Left ventricle myocardium inferior (tissue), 1 donor: Measurements from ENCODE around the gene SEPTIN10. TPM values are rescaled to one million over a fixed set of nuclear protein-coding genes. Genes with fewer than 3 reads are reported as not detected.
"Not testable (repeated sequence)": the region's sequence is repeated elsewhere in the genome, so short reads cannot be mapped to it uniquely, and the experiment has no call there.

Source experiments
- DNase-seq: peaks from one replicate; pipeline ENCODE4 v3.0.0-alpha.2; 2020
- H3K27ac ChIP-seq: fragments of 200-600 bp; replicated peaks from 2 replicates; pipeline ENCODE4 v1.8.0; 2021
- H3K27me3 ChIP-seq: fragments of 200-600 bp; 2 replicates; pipeline ENCODE4 v1.8.0; 2021; ENCODE audit warnings: low read depth
- H3K36me3 ChIP-seq: fragments of 200-600 bp; 2 replicates; pipeline ENCODE4 v1.8.0; 2021
- H3K4me1 ChIP-seq: fragments of 200-600 bp; 2 replicates; pipeline ENCODE4 v1.8.0; 2021
- H3K4me3 ChIP-seq: fragments of 200-600 bp; 2 replicates; pipeline ENCODE4 v1.8.0; 2021; ENCODE audit warnings: mild to moderate bottlenecking, moderate library complexity
- H3K9me3 ChIP-seq: fragments of 200-600 bp; replicated peaks from 2 replicates; pipeline ENCODE4 v1.8.0; 2021
- intact Hi-C: fragments of 100-400 bp; cut with micrococcal nuclease; formaldehyde crosslinking; loops from one replicate; pipeline ENCODE4 v1.11.0; 2022
- total RNA-seq: library from RNA; stranded (reverse); fragmentation: NEBNext Ultra II Directional; extraction: Animal tissue kit (Norgen Biotek cat#: 25700); gene quantifications from one replicate; pipeline ENCODE4 v1.2.1, GENCODE V29; 2021
- TF ChIP-seq, protein P1 (sequence below): fragments of 200-600 bp; IDR thresholded peaks from 2 replicates; pipeline ENCODE4 v1.8.0; 2021; ENCODE audit warnings: antibody characterized with exemption, mild to moderate bottlenecking, borderline replicate concordance
- donor health status: DM: no; HTN: yes; CAD: no; lungs with severe emphysema.

SEPTIN10 gene
- total RNA-seq, 1 donor from 2014 or later = 55.4 TPM

DNA sequence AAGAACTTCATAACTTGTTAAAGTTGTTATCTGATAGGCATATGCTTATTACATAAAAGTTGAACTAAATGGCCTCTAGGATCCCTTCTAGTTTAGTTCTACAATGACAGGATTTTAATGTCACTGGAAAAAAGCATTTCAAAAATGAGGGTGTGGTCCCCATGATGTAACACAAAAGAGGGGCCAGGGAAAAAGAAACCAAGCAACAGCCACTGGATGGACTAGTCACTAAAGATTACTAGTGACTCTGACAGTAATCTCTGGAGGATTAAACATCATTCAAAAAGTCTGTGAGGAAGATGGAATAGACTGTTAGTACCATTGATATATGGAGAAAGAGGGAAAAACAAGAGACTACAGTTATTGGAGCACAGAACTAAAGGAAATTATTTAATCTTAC lies 22.6 kb downstream of the SEPTIN10 start:
- no peak overlapping the region for H3K27ac ChIP-seq
- H3K36me3 ChIP-seq = peaks cover 18% of the 10 kb centered on the region
- TF ChIP-seq, protein P1, sequence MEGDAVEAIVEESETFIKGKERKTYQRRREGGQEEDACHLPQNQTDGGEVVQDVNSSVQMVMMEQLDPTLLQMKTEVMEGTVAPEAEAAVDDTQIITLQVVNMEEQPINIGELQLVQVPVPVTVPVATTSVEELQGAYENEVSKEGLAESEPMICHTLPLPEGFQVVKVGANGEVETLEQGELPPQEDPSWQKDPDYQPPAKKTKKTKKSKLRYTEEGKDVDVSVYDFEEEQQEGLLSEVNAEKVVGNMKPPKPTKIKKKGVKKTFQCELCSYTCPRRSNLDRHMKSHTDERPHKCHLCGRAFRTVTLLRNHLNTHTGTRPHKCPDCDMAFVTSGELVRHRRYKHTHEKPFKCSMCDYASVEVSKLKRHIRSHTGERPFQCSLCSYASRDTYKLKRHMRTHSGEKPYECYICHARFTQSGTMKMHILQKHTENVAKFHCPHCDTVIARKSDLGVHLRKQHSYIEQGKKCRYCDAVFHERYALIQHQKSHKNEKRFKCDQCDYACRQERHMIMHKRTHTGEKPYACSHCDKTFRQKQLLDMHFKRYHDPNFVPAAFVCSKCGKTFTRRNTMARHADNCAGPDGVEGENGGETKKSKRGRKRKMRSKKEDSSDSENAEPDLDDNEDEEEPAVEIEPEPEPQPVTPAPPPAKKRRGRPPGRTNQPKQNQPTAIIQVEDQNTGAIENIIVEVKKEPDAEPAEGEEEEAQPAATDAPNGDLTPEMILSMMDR = no peak
- H3K4me1 ChIP-seq = peaks cover 5% of the 10 kb centered on the region
- H3K9me3 ChIP-seq = no peaks in the 10 kb centered on the region
- no peaks in the 10 kb centered on the region for H3K27me3 ChIP-seq
- no peak overlapping the region for H3K4me3 ChIP-seq
- intact Hi-C loops = no loop called here
- no peak for DNase-seq

DNA sequence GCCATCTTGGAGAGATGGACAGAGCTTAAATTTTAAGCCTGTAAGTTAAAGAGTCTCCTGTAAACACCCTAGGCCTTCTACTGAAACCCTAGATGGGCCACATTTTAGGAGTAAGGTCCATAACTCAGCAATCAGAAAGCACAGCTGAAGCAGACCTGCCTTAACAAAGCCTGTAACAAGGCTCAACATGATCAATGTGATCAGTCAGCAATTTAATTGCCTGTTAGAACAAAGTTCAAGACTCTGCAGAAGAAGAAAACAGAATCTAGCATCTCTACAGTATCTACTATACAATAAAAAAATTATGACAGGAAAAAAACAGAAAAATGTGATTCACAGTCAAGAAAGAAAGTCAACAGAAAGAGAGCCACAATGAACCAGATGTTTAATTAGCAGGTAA lies 27.1 kb downstream of the SEPTIN10 start:
- no peak overlapping the region for H3K4me3 ChIP-seq

DNA sequence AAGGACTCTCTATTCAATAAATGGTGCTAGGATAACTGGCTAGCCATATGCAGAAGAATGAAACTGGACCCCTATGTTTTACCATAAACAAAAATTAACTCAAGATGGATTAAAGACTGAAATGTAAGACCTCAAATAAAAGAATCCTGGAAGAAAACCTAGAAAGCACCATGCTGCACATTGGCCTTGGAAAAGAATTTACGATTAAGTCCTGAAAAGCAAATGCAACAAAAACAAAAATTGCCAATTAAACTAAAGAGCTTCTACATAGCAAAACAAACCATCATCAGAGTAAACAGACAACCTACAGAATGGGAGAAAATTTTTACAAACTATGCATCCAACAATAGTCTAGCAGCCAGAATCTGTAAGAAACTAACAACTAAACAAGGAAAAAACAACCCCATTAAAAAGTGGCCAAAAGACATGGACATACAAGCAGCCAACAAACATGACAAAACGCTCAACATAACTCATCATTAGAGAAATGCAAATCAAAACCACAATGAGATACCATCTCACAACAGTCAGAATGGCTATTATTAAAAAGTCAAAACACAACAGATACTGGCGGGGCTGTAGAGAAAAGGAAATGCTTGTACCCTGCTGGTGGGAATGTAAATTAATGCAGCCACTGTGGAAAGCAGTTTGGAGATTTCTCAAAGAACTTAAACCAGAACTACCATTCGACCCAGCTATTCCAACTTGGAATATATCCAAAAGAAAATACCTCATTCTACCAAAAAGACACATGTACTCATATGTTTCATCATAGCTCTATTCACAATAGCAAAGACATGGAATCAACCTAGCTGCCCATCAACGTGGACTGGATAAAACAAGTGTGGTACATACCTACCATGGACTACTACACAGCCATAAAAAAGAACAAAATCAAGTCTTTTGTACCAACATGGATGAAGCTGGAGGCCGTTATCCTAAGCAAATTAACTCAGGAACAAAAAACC lies 30.6 kb downstream of the SEPTIN10 start:
- intact Hi-C loops = no loop called here
- DNase-seq = no peak
- H3K9me3 ChIP-seq = no peaks in the 10 kb centered on the region
- peaks cover 14% of the 10 kb centered on the region for H3K36me3 ChIP-seq
- TF ChIP-seq, protein P1 = no peak
- H3K4me1 ChIP-seq = no peaks in the 10 kb centered on the region
- H3K27ac ChIP-seq = no peak overlapping the region
- H3K27me3 ChIP-seq = no peaks in the 10 kb centered on the region
- no peak overlapping the region for H3K4me3 ChIP-seq

More for the DNA sequence above, 27.1 kb downstream of the SEPTIN10 start:
- TF ChIP-seq, protein P1 = no peak
- peaks cover 19% of the 10 kb centered on the region for H3K36me3 ChIP-seq
- no peaks in the 10 kb centered on the region for H3K9me3 ChIP-seq
- H3K4me1 ChIP-seq = no peaks in the 10 kb centered on the region
- no peak overlapping the region for H3K27ac ChIP-seq
- DNase-seq = no peak
- intact Hi-C loops = no loop called here
- no peaks in the 10 kb centered on the region for H3K27me3 ChIP-seq

DNA sequence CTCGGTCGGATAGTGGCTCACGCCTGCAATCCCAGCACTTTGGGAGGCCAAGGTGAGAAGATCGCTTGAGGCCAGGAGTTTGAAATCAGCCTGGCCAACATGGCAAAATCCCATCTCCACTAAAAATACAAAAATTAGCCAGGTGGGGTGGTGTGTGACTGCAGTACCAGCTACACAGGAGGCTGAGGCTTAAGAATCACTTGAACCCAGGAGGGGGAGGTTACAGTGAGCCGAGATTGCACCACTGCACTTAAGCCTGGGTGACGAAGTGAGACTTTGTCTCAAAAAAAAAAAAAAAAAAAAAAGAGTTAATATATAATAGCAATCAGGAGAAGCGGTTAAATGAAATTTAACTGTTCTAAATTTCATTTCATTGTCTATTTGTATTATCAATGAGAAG lies 36.1 kb downstream of the SEPTIN10 start:
- H3K9me3 ChIP-seq, H3K27ac ChIP-seq, H3K4me1 ChIP-seq, H3K27me3 ChIP-seq, H3K4me3 ChIP-seq, DNase-seq, intact Hi-C loops: not testable (repeated sequence)
- peaks cover 17% of the 10 kb centered on the region for H3K36me3 ChIP-seq

DNA sequence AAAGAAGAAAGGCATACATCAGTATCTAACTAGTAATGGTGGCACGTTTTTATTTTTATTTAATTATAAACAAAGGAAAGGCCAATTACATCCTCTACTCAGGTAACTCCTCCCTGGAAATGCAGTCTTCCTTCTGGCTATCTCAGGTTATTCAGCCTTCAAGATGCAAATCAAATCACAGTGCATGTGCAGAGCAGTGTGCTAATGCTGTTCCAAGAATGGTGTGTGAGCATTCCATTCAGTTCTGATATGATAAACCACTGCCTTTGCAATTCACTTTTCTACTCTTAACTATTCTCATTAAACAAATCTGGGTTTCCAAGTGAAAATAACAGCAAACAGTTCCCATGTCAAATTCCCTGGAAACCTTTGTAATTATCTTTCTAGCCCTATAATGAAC lies 38.4 kb downstream of the SEPTIN10 start:
- Histone ChIP-seq H3K27me3 (no peaks in the 10 kb centered on the region), H3K36me3 (peaks cover 28% of the 10 kb centered on the region)
- TF ChIP-seq, protein P1 = no peak

DNA sequence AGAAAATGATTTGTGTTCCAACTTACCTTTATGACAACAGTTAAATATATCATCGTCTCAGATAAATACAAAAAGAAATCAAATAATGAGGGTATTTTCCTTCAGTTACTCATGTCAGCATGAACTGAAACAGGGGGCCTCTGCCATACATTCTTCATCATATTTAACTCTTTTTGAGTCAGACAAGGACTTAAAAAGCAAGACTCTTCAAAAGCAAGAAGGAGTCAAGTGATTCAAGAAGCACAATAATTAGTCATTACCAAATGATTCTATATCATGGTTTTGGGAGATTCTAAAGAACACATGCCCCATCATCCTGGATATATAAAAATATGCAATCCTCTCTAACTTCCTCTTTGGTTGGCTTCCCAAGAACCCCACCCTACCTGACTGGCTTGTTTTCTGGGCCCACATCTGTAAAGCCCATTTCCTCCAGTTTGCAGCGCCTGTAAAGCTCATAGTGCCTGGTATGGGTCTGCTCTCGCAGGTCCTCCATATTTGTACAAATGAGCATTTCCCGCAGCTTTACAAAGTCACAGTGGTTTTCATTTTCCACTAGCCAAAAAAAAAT lies 49.7 kb downstream of the SEPTIN10 start:
- no peak for DNase-seq
- intact Hi-C loops = no loop called here
- H3K27ac ChIP-seq = peak overlapping the region; percentile 64
- H3K4me3 ChIP-seq = no peak overlapping the region
- no peaks in the 10 kb centered on the region for H3K27me3 ChIP-seq
- TF ChIP-seq, protein P1 = no peak
- H3K4me1 ChIP-seq = peaks cover 8% of the 10 kb centered on the region
- H3K9me3 ChIP-seq = no peaks in the 10 kb centered on the region
- H3K36me3 ChIP-seq = peaks cover 45% of the 10 kb centered on the region

More for the DNA sequence above, 38.4 kb downstream of the SEPTIN10 start:
- Histone ChIP-seq H3K9me3 (no peaks in the 10 kb centered on the region), H3K4me3 (no peak overlapping the region), H3K4me1 (peaks cover 7% of the 10 kb centered on the region), H3K27ac (no peak overlapping the region)
- DNase-seq = no peak
- intact Hi-C loops = no loop called here
